ENCODE measurements around the gene CHST11.
"Not testable (repeated sequence)": the region's sequence is repeated elsewhere in the genome, so short reads cannot be mapped to it uniquely, and the experiment has no call there.

Gene CHST11

GRCh38 chr12:104725610-104726009, 268.9 kb downstream of the CHST11 start:
- no peak for DNase-seq

- no peak for DNase-seq
These were observed 271.1 kb downstream of the CHST11 start for GRCh38 chr12:104727726-104728465.

- DNase-seq: no peak
These were observed 272.3 kb downstream of the CHST11 start for GRCh38 chr12:104729091-104729490.

- DNase-seq: no peak
These were observed 273.1 kb downstream of the CHST11 start for GRCh38 chr12:104729610-104730446.

GRCh38 chr12:104730763-104731162, 274.0 kb downstream of the CHST11 start:
- no peak for DNase-seq

GRCh38 chr12:104733717-104734175, 277.0 kb downstream of the CHST11 start:
- no peak for DNase-seq

GRCh38 chr12:104734541-104735095, 277.9 kb downstream of the CHST11 start:
- DNase-seq: no peak

- DNase-seq: no peak
These were observed 279.1 kb downstream of the CHST11 start for GRCh38 chr12:104735801-104736200.

- DNase-seq: no peak
These were observed 279.6 kb downstream of the CHST11 start for GRCh38 chr12:104736307-104736706.

- no peak for DNase-seq
These were observed 280.4 kb downstream of the CHST11 start for GRCh38 chr12:104737113-104737512.

GRCh38 chr12:104737791-104738301, 281.1 kb downstream of the CHST11 start:
- no peak for DNase-seq

GRCh38 chr12:104738331-104738730, 281.6 kb downstream of the CHST11 start:
- DNase-seq: no peak

GRCh38 chr12:104738776-104739642, 282.3 kb downstream of the CHST11 start:
- DNase-seq: no peak

GRCh38 chr12:104740668-104741067, 283.9 kb downstream of the CHST11 start:
- peak; percentile 12 to 57 for DNase-seq

- no peak for DNase-seq
These were observed 284.3 kb downstream of the CHST11 start for GRCh38 chr12:104741077-104741476.

- DNase-seq: no peak
These were observed 285.0 kb downstream of the CHST11 start for GRCh38 chr12:104741497-104742367.

- DNase-seq: no peak
These were observed 285.9 kb downstream of the CHST11 start for GRCh38 chr12:104742551-104743201.

GRCh38 chr12:104743202-104743580, 286.4 kb downstream of the CHST11 start:
- DNase-seq: no peak

GRCh38 chr12:104743753-104744548, 287.2 kb downstream of the CHST11 start:
- DNase-seq: not testable (repeated sequence)

GRCh38 chr12:104746467-104747088, 289.8 kb downstream of the CHST11 start:
- no peak for DNase-seq
